BLaER1 treated with 17β-estradiol and CSF1 and Interleukin-3, amounts not matched to agents 10 nM and 100 nM (cell line): ENCODE measurements around the gene RAB44.

Experiments used
- H3K27ac ChIP-seq, 11 experiments: shearing (Covaris generic); formaldehyde crosslinking; 2 replicates each; pipeline ENCODE4 v1.8.1; 2022
- H3K27me3 ChIP-seq, 11 experiments: shearing (Covaris generic); formaldehyde crosslinking; 2 replicates each; pipeline ENCODE4 v1.8.1; 2022
- H3K36me3 ChIP-seq, 11 experiments: shearing (Covaris generic); formaldehyde crosslinking; 2 replicates each; pipeline ENCODE4 v1.8.1; 2022
- H3K4me1 ChIP-seq, 10 experiments: shearing (Covaris generic); formaldehyde crosslinking; 2 replicates each; pipeline ENCODE4 v1.8.1; 2022
- H3K4me2 ChIP-seq, 11 experiments: shearing (Covaris generic); formaldehyde crosslinking; 2 replicates each; pipeline ENCODE4 v1.8.1; 2022
- H3K4me3 ChIP-seq, 10 experiments: shearing (Covaris generic); formaldehyde crosslinking; 2 replicates each; pipeline ENCODE4 v1.8.1; 2022
- H3K9ac ChIP-seq, 11 experiments: shearing (Covaris generic); formaldehyde crosslinking; 2 replicates each; pipeline ENCODE4 v1.8.1; 2022
- H3K9me3 ChIP-seq, 11 experiments: shearing (Covaris generic); formaldehyde crosslinking; replicated peaks in 1 of 11; 2 replicates each; pipeline ENCODE4 v1.8.1; 2022
- H4K20me1 ChIP-seq, 11 experiments: shearing (Covaris generic); formaldehyde crosslinking; 2 replicates each; pipeline ENCODE4 v1.8.1; 2022
- Cebpa-rat ChIP-seq, 11 experiments: shearing (Covaris generic); IDR thresholded peaks; 2 replicates each; pipeline ENCODE4 v1.8.1; 2022

Gene RAB44

DNA sequence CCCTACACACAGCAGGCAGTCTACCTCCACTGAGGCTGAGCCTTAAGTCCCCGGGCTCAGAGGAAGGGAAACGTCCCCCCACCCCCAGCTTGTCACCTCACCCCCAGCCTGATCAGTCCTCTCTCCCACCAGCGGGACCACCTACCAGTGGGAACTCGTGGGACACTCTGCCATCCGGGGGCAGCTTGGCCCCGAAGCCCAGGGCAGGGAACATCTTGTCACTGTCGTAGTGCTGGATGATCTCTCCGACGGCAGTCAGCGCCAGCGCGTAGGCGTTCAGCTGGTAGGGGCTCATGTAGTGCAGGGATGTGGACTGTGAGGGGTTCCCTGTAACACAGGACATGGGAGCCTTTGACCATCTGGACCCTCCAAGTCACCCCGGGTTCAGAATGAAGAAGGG lies 48.6 kb downstream of the RAB44 start:
- Histone ChIP-seq H3K4me1 (peaks cover 32 to 63% (median 49%) of the 10 kb centered on the region in 10 experiments), H3K9ac (no peak overlapping the region), H3K36me3 (peaks cover 0 to 6% (median 0%) of the 10 kb centered on the region in 11 experiments; a peak in 2 of 22 replicates), H3K27me3 (no peaks in the 10 kb centered on the region), H3K4me2 (0 out of 22 replicates have a peak overlapping the region, but pooled peaks of 2 of the 11 experiments have one; percentile 12 to 16), H3K4me3 (no peak overlapping the region), H3K27ac (no peak overlapping the region), H3K9me3 (peaks cover 27 to 34% (median 32%) of the 10 kb centered on the region in 11 experiments), H4K20me1 (no peaks in the 10 kb centered on the region)
- TF ChIP-seq Cebpa-rat (IDR thresholded peaks at IDR 0.05), result no peak

DNA sequence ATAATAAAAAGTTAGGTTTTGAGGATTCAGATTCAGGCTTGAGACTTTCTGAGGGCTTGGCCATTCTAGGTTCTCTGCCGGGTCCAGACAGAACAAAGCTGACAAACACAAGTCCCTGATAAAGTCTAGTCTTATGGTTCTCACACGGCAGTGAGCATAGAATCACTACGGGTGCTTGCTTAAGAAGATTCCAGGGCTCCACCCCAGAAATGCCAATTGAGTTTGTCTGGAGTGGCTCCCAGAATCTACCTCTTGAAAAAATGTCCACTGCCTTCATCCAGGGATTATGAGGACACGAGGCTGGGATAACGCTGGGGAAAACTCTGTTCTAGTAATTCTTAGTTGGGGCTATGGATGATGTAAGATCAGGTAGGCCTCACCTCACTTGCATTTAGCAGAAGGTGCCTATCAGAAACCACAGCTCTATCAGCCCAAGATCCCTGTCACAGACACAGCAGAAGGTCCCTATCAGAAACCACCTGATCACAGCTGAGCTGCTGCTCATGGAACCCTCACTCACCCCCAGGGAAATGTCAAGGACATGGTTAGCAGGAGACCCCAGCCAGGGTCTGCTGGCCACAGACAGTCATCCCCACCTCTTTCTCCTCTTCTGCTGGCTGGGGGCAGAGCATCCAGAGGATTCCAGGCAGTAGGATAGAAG lies 52.3 kb downstream of the RAB44 start:
- Histone ChIP-seq H3K4me3 (no peak overlapping the region), H3K27me3 (no peaks in the 10 kb centered on the region), H3K4me1 (peaks cover 46 to 64% (median 54%) of the 10 kb centered on the region in 10 experiments), H4K20me1 (0 out of 22 replicates have a peak, but pooled peaks cover 0 to 7% (median 0%) of the 10 kb centered on the region in 11 experiments), H3K9ac (no peak overlapping the region), H3K27ac (peak overlapping the region in 2 of 11 experiments; percentile 47 to 82; a peak in 4 of 22 replicates), H3K9me3 (peaks cover 27 to 34% (median 32%) of the 10 kb centered on the region in 11 experiments), H3K4me2 (no peak overlapping the region), H3K36me3 (peaks cover 0 to 6% (median 0%) of the 10 kb centered on the region in 11 experiments; a peak in 2 of 22 replicates)
- TF ChIP-seq Cebpa-rat (IDR thresholded peaks at IDR 0.05), result no peak

DNA sequence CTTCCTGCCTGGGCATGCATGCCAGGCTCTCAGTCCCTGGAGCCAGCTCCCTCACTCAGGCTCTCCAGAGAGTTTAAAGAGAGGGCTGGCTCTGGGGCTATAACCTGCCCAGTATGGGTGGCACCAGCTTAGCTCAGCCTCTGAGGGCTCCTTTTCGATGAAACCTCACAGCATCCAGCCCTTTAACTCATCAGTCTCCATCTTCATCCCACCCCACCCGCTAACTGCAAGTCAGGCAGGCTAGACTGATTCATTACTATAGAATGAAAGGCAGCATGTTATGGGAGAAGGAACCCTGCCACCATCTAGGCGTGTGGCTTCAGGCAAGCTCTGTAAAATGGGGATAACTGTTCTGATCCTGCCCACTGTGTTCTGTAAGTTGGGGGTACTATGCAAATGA lies 53.5 kb downstream of the RAB44 start:
- 0 out of 22 replicates have a peak overlapping the region, but pooled peaks of 1 of the 11 experiments have one; percentile 8 for H3K9ac ChIP-seq
- no peaks in the 10 kb centered on the region for H3K27me3 ChIP-seq
- H4K20me1 ChIP-seq, result 0 out of 22 replicates have a peak, but pooled peaks cover 0 to 7% (median 0%) of the 10 kb centered on the region in 11 experiments
- peaks cover 0 to 6% (median 0%) of the 10 kb centered on the region in 11 experiments; a peak in 2 of 22 replicates for H3K36me3 ChIP-seq
- peak overlapping the region in 6 of 11 experiments; percentile 14 to 82 (median 43); a peak in 10 of 22 replicates for H3K27ac ChIP-seq
- H3K4me2 ChIP-seq, result peak overlapping the region in 6 of 11 experiments; percentile 2 to 99 (median 92); a peak in 8 of 22 replicates
- no peak for TF ChIP-seq Cebpa-rat (IDR thresholded peaks at IDR 0.05)
- H3K4me3 ChIP-seq, result no peak overlapping the region
- peaks cover 27 to 34% (median 32%) of the 10 kb centered on the region in 11 experiments for H3K9me3 ChIP-seq
- H3K4me1 ChIP-seq, result peaks cover 50 to 65% (median 55%) of the 10 kb centered on the region in 10 experiments

DNA sequence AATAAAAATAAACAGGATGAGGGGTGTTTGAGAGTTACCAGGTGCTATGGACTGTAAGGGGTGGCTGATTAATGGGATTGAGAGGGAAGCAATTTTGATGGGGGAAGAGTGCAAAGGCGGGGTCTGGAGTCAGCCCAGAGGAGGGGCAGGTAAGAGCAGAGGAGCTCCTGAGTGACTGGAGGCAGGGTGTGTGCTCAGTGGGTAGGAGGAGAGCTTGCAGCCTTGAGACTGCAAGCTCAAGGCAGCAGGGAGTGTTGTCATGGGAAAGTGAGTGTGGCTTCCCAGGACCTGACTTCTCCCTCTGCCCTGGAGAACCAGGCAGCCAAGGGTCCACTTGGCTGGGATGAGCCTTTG lies 54.2 kb downstream of the RAB44 start:
- Histone ChIP-seq H3K36me3 (peaks cover 0 to 6% (median 0%) of the 10 kb centered on the region in 11 experiments; a peak in 2 of 22 replicates), H3K9me3 (peaks cover 27 to 34% (median 32%) of the 10 kb centered on the region in 11 experiments), H3K27ac (peak overlapping the region in 10 of 11 experiments; percentile 17 to 89 (median 78); a peak in 18 of 22 replicates), H4K20me1 (0 out of 22 replicates have a peak, but pooled peaks cover 0 to 7% (median 0%) of the 10 kb centered on the region in 11 experiments), H3K4me2 (peak overlapping the region; percentile 73 to 99 (median 89)), H3K27me3 (no peaks in the 10 kb centered on the region), H3K9ac (peak overlapping the region in 7 of 11 experiments; percentile 38 to 76 (median 63); a peak in 8 of 22 replicates), H3K4me3 (peak overlapping the region in 1 of 10 experiments; percentile 58; a peak in 2 of 20 replicates), H3K4me1 (peaks cover 57 to 65% (median 62%) of the 10 kb centered on the region in 10 experiments)
- TF ChIP-seq Cebpa-rat (IDR thresholded peaks at IDR 0.05), result no peak

DNA sequence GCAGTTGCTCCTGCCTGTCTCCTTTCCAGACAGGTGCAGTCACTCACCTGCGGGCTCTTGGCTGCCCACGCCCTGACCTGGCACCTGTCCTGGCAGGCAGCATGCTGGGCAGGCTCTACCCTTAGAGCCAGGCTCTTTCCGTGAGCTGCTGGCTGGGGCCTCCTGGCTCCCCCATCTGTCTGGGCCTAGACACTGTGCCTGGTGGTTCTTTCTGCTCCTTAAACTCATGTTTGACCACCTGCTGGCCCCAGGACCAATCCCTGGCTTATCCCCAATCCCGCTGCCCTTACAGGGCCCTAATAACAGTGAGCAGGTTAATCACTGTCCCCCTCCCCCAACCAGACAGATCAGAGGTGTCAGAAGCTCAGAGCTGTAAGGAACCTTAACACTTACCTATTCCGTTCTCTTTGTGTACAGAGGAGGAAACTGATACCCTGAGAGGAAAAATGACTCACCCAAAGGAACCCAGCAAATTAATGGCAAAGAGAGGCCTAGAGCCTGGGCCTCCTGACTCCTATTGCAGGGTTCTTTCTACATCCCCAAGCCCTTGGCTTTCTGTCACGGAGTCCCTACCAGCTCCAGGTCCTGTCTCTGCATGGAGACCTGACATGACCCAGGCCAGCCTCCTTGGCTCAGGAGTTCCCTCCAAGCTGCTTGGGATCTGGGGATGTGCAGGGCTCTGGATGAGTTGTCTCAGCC lies 54.7 kb downstream of the RAB44 start:
- Histone ChIP-seq H3K4me3 (peak overlapping the region in 5 of 10 experiments; percentile 12 to 58 (median 34); a peak in 7 of 20 replicates), H4K20me1 (0 out of 22 replicates have a peak, but pooled peaks cover 0 to 7% (median 0%) of the 10 kb centered on the region in 11 experiments), H3K27me3 (no peaks in the 10 kb centered on the region), H3K27ac (peak overlapping the region in 10 of 11 experiments; percentile 45 to 89 (median 78); a peak in 20 of 22 replicates), H3K9me3 (peaks cover 27 to 34% (median 32%) of the 10 kb centered on the region in 11 experiments), H3K36me3 (peaks cover 0 to 6% (median 0%) of the 10 kb centered on the region in 11 experiments; a peak in 2 of 22 replicates), H3K4me2 (peak overlapping the region; percentile 73 to 99 (median 89)), H3K4me1 (peaks cover 62 to 69% (median 67%) of the 10 kb centered on the region in 10 experiments), H3K9ac (peak overlapping the region in 9 of 11 experiments; percentile 38 to 76 (median 63); a peak in 17 of 22 replicates)
- TF ChIP-seq Cebpa-rat (IDR thresholded peaks at IDR 0.05), result no peak

DNA sequence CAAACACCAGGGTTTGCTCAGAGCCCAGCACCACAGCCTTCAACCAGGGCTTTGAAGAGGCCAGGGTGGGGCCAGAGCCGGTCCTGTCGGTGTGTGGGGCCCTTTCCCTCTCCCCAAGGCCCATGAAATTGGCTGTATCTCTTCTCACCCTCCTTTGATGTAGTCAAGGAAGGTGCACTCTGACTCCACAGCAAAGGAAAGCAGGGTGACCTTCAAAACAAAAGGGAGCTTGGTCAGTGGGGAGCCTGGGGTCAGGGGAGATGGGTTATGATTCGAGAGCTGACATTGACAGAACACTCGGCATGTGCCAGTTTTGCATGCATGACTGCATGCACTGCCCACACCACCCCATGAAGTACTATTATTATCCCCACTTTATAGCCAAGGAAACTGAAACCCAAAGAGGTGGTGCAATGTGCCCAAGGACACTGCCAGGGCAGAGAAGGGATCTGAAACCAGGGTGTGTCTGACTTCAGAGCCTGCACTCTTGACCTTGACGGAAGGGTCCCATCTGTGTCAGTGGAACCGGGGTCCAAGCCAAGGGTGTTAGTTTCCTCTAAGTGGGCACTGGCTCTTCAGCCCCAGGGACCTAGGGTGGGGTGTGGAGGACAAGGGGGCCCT lies 55.4 kb downstream of the RAB44 start:
- H4K20me1 ChIP-seq, result 0 out of 22 replicates have a peak, but pooled peaks cover 0 to 7% (median 0%) of the 10 kb centered on the region in 11 experiments
- peak overlapping the region; percentile 73 to 99 (median 89) for H3K4me2 ChIP-seq
- peak overlapping the region in 10 of 11 experiments; percentile 33 to 76 (median 60); a peak in 18 of 22 replicates for H3K9ac ChIP-seq
- H3K27ac ChIP-seq, result peak overlapping the region in 10 of 11 experiments; percentile 45 to 89 (median 78); a peak in 20 of 22 replicates
- TF ChIP-seq Cebpa-rat (IDR thresholded peaks at IDR 0.05), result peak in 10 of 11 experiments; percentile 7 to 91 (median 76); a peak in 14 of 22 replicates
- H3K27me3 ChIP-seq, result no peaks in the 10 kb centered on the region
- peak overlapping the region in 5 of 10 experiments; percentile 12 to 58 (median 34); a peak in 8 of 20 replicates for H3K4me3 ChIP-seq
- peaks cover 68 to 75% (median 74%) of the 10 kb centered on the region in 10 experiments for H3K4me1 ChIP-seq
- H3K36me3 ChIP-seq, result peaks cover 0 to 6% (median 0%) of the 10 kb centered on the region in 11 experiments; a peak in 2 of 22 replicates
- peaks cover 26 to 30% (median 29%) of the 10 kb centered on the region in 11 experiments for H3K9me3 ChIP-seq

DNA sequence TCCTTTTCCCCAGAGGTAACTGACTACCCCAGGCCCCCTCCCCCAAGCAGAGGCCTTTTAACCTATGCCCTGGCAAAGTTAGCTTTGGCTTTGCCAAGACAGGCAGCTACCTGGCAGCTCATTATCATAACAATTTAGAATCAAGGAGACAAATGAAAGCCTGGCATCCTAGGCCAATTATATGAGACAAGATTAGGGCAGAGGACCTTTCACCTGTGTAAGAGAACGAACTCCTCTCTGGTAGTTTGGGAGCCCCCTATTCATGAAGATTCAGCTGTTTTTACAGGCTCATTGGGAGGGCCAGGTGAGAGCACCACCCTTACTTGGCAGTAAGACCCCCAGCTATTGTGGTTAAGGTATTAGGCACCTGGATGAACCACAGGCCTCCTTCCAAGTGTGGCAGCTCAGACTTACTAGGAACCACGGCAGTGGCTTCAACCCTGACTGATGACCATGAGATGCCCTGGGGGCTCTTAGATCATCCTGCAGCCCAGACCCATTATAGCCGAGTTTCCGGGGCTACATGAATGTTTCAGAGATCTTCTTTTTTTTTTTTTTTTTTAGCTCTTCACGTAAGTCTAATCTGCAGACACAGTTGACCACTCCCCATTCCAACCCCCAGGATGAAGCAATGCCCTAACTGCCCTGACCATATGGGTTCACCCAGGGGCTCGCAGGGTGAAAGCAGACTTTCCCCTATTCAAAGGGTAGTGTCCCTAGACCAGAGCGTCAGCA lies 56.2 kb downstream of the RAB44 start:
- peak overlapping the region; percentile 73 to 99 (median 89) for H3K4me2 ChIP-seq
- H3K4me3 ChIP-seq, result peak overlapping the region in 2 of 10 experiments; percentile 24 to 58; a peak in 5 of 20 replicates

More for the DNA sequence above, 56.2 kb downstream of the RAB44 start:
- no peak for TF ChIP-seq Cebpa-rat (IDR thresholded peaks at IDR 0.05)
- peak overlapping the region in 10 of 11 experiments; percentile 33 to 76 (median 58); a peak in 16 of 22 replicates for H3K9ac ChIP-seq
- H3K36me3 ChIP-seq, result peaks cover 0 to 6% (median 0%) of the 10 kb centered on the region in 11 experiments; a peak in 2 of 22 replicates
- H3K27ac ChIP-seq, result peak overlapping the region in 10 of 11 experiments; percentile 39 to 89 (median 78); a peak in 20 of 22 replicates
- H3K4me1 ChIP-seq, result peaks cover 71 to 84% (median 81%) of the 10 kb centered on the region in 10 experiments
- H4K20me1 ChIP-seq, result 0 out of 22 replicates have a peak, but pooled peaks cover 0 to 7% (median 0%) of the 10 kb centered on the region in 11 experiments
- H3K27me3 ChIP-seq, result no peaks in the 10 kb centered on the region
- H3K9me3 ChIP-seq, result peaks cover 18 to 22% (median 21%) of the 10 kb centered on the region in 11 experiments
